GM23338 (cell line): Measurements from ENCODE around the gene MYOZ2. TPM values are rescaled to one million over a fixed set of nuclear protein-coding genes. Genes with fewer than 3 reads are reported as not detected.

Experiments
- ATAC-seq: fragments of 200-7000 bp; cut with Tn5 transposase; 3 replicates; pipeline ENCODE4 v1.9.1; 2020
- DNase-seq: peaks from one replicate; pipeline ENCODE4 v3.0.0-alpha.2; 2015; ENCODE audit warnings: low spot score
- H2AFZ ChIP-seq: fragments of 200-600 bp; sonication (generic); 2 replicates; pipeline ENCODE4 v1.8.0; 2016; ENCODE audit warnings: antibody characterized with exemption, mild to moderate bottlenecking, moderate library complexity
- H3F3A ChIP-seq: fragments of 200-600 bp; sonication (generic); replicated peaks from 2 replicates; pipeline ENCODE4 v1.8.0; 2017; ENCODE audit warnings: antibody characterized with exemption, mixed run types, low read depth
- H3K27ac ChIP-seq: fragments of 200-600 bp; sonication (generic); 2 replicates; pipeline ENCODE4 v1.6.1; 2016; ENCODE audit warnings: low read depth
- H3K27me3 ChIP-seq: fragments of 200-600 bp; sonication (generic); 2 replicates; pipeline ENCODE4 v1.8.0; 2016; ENCODE audit warnings: mild to moderate bottlenecking, mixed run types, moderate library complexity; ENCODE audit not compliant: insufficient read depth
- H3K36me3 ChIP-seq: fragments of 200-600 bp; sonication (generic); 2 replicates; pipeline ENCODE4 v1.8.0; 2016; ENCODE audit warnings: mild to moderate bottlenecking; ENCODE audit not compliant: insufficient read depth
- H3K4me1 ChIP-seq: fragments of 200-600 bp; sonication (generic); 2 replicates; pipeline ENCODE4 v1.8.0; 2016; ENCODE audit warnings: mild to moderate bottlenecking, moderate library complexity; ENCODE audit not compliant: insufficient read depth
- H3K4me2 ChIP-seq: fragments of 200-600 bp; sonication (generic); 2 replicates; pipeline ENCODE4 v1.7.1; 2017; ENCODE audit warnings: mixed run types
- H3K4me3 ChIP-seq: fragments of 200-600 bp; sonication (generic); 2 replicates; pipeline ENCODE4 v1.6.1; 2016; ENCODE audit warnings: mixed run types
- H3K79me2 ChIP-seq: fragments of 200-600 bp; sonication (generic); replicated peaks from 2 replicates; pipeline ENCODE4 v1.8.0; 2017; ENCODE audit warnings: mild to moderate bottlenecking; ENCODE audit not compliant: insufficient read depth
- H3K9me2 ChIP-seq: fragments of 200-600 bp; sonication (generic); 2 replicates; pipeline ENCODE4 v1.8.0; 2017; ENCODE audit not compliant: insufficient read depth
- H4K20me1 ChIP-seq: fragments of 200-600 bp; sonication (generic); replicated peaks from 2 replicates; pipeline ENCODE4 v1.8.0; 2017; ENCODE audit warnings: mild to moderate bottlenecking; ENCODE audit not compliant: insufficient read depth
- H3K27ac Mint-ChIP-seq: 2 replicates; pipeline ENCODE4 v1.8.0; 2020; ENCODE audit warnings: inconsistent platforms, mild to moderate bottlenecking, moderate library complexity, mixed read lengths
- H3K27me3 Mint-ChIP-seq: 3 replicates; pipeline ENCODE4 v1.8.0; 2022; ENCODE audit warnings: low read depth, mild to moderate bottlenecking, moderate library complexity, mixed read lengths, inconsistent platforms; ENCODE audit not compliant: insufficient read depth, poor library complexity
- H3K36me3 Mint-ChIP-seq: 3 replicates; pipeline ENCODE4 v1.8.0; 2021; ENCODE audit warnings: low read depth, mild to moderate bottlenecking, inconsistent platforms, moderate library complexity, mixed read lengths
- H3K4me1 Mint-ChIP-seq: 3 replicates; pipeline ENCODE4 v1.8.0; 2020; ENCODE audit warnings: mild to moderate bottlenecking, inconsistent platforms, mixed read lengths
- H3K4me3 Mint-ChIP-seq: 3 replicates; pipeline ENCODE4 v1.8.0; 2021; ENCODE audit warnings: moderate library complexity, mild to moderate bottlenecking, inconsistent platforms, mixed read lengths
- H3K9me3 Mint-ChIP-seq: 3 replicates; pipeline ENCODE4 v1.8.0; 2020; ENCODE audit warnings: moderate library complexity, mild to moderate bottlenecking, inconsistent platforms, mixed read lengths
- CREB1 ChIP-seq: fragments of 250-450 bp; sonication (Bioruptor Pico); IDR thresholded peaks from 2 replicates; pipeline ENCODE4 v1.5.0; 2020; ENCODE audit warnings: low read depth, mild to moderate bottlenecking, moderate library complexity
- CTCF ChIP-seq, 2 experiments: fragments of 200-600 bp in 1 of 2; sonication (generic) in 1 of 2; conservative IDR thresholded peaks; 2 replicates each; pipeline versions ENCODE4 v1.5.1 to v1.6.1; 2016 to 2017; ENCODE audit warnings: antibody characterized with exemption in 2 of 2, low read depth in 2 of 2, mild to moderate bottlenecking in 2 of 2, moderate library complexity in 1 of 2
- ETS1 ChIP-seq: IDR thresholded peaks from 2 replicates; pipeline ENCODE4 v1.6.1; 2016; ENCODE audit warnings: antibody characterized with exemption
- EZH2 ChIP-seq: fragments of 200-600 bp; sonication (generic); IDR thresholded peaks from one replicate; pipeline ENCODE4 v1.8.0; 2017; ENCODE audit warnings: antibody characterized with exemption, mild to moderate bottlenecking, low read depth; ENCODE audit not compliant: unreplicated experiment
- EZH2phosphoT487 ChIP-seq: fragments of 200-600 bp; sonication (generic); IDR thresholded peaks from one replicate; pipeline ENCODE4 v1.8.1; 2018; ENCODE audit warnings: antibody characterized with exemption; ENCODE audit not compliant: unreplicated experiment
- JUNB ChIP-seq: IDR thresholded peaks from one replicate; pipeline ENCODE4 v1.6.1; 2016; ENCODE audit warnings: antibody characterized with exemption; ENCODE audit not compliant: unreplicated experiment
- NANOG ChIP-seq: IDR thresholded peaks from 2 replicates; pipeline ENCODE4 v1.6.1; 2016; ENCODE audit warnings: antibody characterized with exemption, borderline replicate concordance
- POLR2AphosphoS5 ChIP-seq: IDR thresholded peaks from 2 replicates; pipeline ENCODE4 v1.6.1; 2016; ENCODE audit warnings: antibody characterized with exemption, low read depth
- REST ChIP-seq: IDR thresholded peaks from one replicate; pipeline ENCODE4 v1.6.1; 2018; ENCODE audit warnings: antibody characterized with exemption; ENCODE audit not compliant: unreplicated experiment
- STAT1 ChIP-seq: IDR thresholded peaks from one replicate; pipeline ENCODE4 v1.6.1; 2016; ENCODE audit warnings: antibody characterized with exemption; ENCODE audit not compliant: unreplicated experiment
- ZNF114 ChIP-seq: fragments of 250-450 bp; sonication (Bioruptor Pico); IDR thresholded peaks from 2 replicates; pipeline ENCODE4 v1.5.0; 2020; ENCODE audit warnings: mild to moderate bottlenecking, moderate library complexity
- ZNF331 ChIP-seq: fragments of 250-450 bp; sonication (Bioruptor Pico); IDR thresholded peaks from 2 replicates; pipeline ENCODE4 v1.5.0; 2020; ENCODE audit warnings: low read depth, mild to moderate bottlenecking, moderate library complexity
- ZNF462 ChIP-seq: fragments of 250-450 bp; sonication (Bioruptor Pico); IDR thresholded peaks from 2 replicates; pipeline ENCODE4 v1.5.0; 2020; ENCODE audit warnings: mild to moderate bottlenecking, moderate library complexity
- polyA plus RNA-seq: library from polyadenylated mRNA; unstranded; fragments of >200 nt; fragmentation: Nextera tagmentation; extraction: Ambion mirVana; gene quantifications from 2 replicates; pipeline ENCODE4 v1.2.1, GENCODE V29; 2016
- total RNA-seq: library from RNA; depleted of rRNA; stranded (reverse); fragments of >200 nt; shearing (Covaris generic); gene quantifications from 2 replicates; pipeline ENCODE4 v1.2.3, GENCODE V29; 2014

Gene MYOZ2
- total and polyA plus RNA-seq, 2 experiments from 2014 or later: not detected

- H3K27me3 ChIP-seq: no peaks in the 10 kb centered on the region
- peaks cover 10% of the 10 kb centered on the region for H3K79me2 ChIP-seq
- no peak overlapping the region for H2AFZ ChIP-seq
- no peaks in the 10 kb centered on the region for H3K36me3 ChIP-seq
- H3K27me3 Mint-ChIP-seq: peaks cover 9% of the 10 kb centered on the region
- no peaks in the 10 kb centered on the region for H4K20me1 ChIP-seq
- H3K4me3 Mint-ChIP-seq: no peak overlapping the region
- no peak for TF ChIP-seq REST
- no peak for TF ChIP-seq CTCF (conservative IDR thresholded peaks at IDR 0.05; ENCODE audit: low read depth in 2 of 2)
- no peak for TF ChIP-seq ZNF331 (CRISPR knock-in tag)
- no peak for TF ChIP-seq ZNF462 (CRISPR knock-in tag)
- TF ChIP-seq ETS1: no peak
- no peak for TF ChIP-seq NANOG
- no peak for TF ChIP-seq STAT1
- no peak for TF ChIP-seq ZNF114 (CRISPR knock-in tag)
- TF ChIP-seq EZH2: no peak
- no peak for TF ChIP-seq CREB1 (CRISPR knock-in tag)
- TF ChIP-seq EZH2phosphoT487: no peak
- TF ChIP-seq POLR2AphosphoS5: no peak
- no peak for TF ChIP-seq JUNB
- no peaks in the 10 kb centered on the region for H3K36me3 Mint-ChIP-seq
- H3K9me3 Mint-ChIP-seq: no peaks in the 10 kb centered on the region
- ATAC-seq (no peak), DNase-seq (no peak)
- peaks cover 26% of the 10 kb centered on the region for H3K4me1 Mint-ChIP-seq
- H3K4me2 ChIP-seq: no peak overlapping the region
- H3F3A ChIP-seq: no peaks in the 10 kb centered on the region
- H3K27ac ChIP-seq: no peak overlapping the region
- H3K9me2 ChIP-seq: no peaks in the 10 kb centered on the region
- no peak overlapping the region for H3K4me3 ChIP-seq
- no peak overlapping the region; the same call in 1 of the 2 replicates for H3K27ac Mint-ChIP-seq
- peaks cover 31% of the 10 kb centered on the region for H3K4me1 ChIP-seq
Measured at GRCh38 chr4:119209586-119209985, 74.0 kb downstream of the MYOZ2 start.
